ENCODE data around the gene UROS. TPM values are rescaled to one million over a fixed set of nuclear protein-coding genes. Genes with fewer than 3 reads are reported as not detected.

Gene UROS
- 30.6 TPM for total RNA-seq

DNA sequence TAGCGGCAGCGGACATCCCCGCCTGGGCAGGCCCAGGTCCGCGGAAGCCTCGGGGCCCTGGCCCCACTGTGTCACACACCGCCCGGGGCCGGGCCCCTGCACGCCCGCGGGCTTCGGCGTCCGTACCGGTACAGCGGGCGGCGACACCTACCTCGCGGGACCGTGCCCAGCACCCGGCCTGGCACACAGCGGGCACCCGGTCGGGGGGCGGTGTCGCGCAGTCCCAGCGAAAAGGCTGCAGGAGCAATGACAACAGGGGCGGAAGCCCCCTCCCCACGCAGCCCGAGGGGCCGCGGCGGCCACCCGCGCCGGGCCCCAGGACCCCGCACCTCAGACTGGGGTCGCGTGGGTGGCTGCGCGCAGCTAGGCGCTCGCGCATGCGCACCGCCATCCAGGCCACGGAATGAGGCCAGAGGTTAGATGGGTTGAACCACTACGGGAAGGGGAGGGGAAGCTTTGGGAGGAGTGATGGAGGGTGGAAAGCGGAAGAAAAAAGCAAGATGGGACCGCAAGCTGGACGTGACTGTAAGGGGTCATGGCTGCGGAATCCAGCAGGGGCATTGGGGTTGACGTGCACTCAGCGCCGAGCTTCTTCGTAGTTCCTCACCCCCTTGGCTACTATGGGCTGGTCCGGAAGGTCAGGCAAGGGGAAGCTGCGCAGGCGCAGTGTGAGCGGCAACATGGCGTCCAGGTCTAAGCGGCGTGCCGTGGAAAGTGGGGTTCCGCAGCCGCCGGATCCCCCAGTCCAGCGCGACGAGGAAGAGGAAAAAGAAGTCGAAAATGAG, at the start of gene UROS, which contains the start of gene BCCIP:
TSS of gene UROS (minus strand) at position 381 of the 785 bp plus-strand sequence. CDS start 6,759 bp downstream, outside the sequence.
TSS of gene BCCIP (plus strand) at position 669 of the 785 bp plus-strand sequence. CDS start at position 681, 12 bp downstream.
- ATAC-seq (peak; percentile 97), DNase-seq (ENCODE audit: low spot score) (peak; percentile 95)
- intact Hi-C loops (cut with DNase I): no loop called here

GRCh38 chr10:125871338-125871737, 48.3 kb upstream of the UROS start:
- DNase-seq (ENCODE audit: low spot score) (no peak), ATAC-seq (no peak)
- intact Hi-C loops (cut with DNase I): no loop called here

DNA sequence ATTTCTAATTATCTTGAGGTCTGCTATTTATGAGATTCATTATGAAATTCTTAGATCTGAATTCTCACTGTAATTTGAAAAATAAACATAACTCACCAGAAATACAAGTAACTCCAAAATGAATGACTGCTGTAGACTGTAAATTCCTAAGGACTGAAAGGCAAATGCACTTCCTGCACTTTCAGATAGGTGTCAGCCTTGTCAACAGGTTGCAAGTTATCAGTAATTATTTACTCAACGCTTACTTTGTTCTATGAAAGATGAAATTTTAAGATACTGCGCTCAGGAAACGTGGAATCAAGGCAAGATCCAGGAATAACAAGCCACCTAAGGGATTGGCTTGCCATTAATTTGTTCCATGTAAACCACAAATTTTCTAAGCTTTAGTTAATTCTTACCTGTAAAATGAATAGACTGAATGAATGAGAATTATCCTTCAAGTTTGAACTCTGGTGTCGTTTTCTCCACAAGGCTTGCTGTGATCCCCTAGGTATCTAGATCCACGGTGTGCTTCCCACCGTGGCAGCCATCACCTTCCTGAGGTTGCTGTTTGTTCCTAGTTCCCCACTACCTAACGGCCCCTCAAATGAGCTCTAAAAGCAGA, 45.4 kb upstream of the UROS start:
- ATAC-seq: no peak
- DNase-seq (ENCODE audit: low spot score): no peak
- intact Hi-C loops (cut with DNase I): no loop called here

- ATAC-seq (no peak), DNase-seq (ENCODE audit: low spot score) (no peak)
- intact Hi-C loops (cut with DNase I): no loop called here
These were observed 43.5 kb upstream of the UROS start for GRCh38 chr10:125866421-125867029.

DNA sequence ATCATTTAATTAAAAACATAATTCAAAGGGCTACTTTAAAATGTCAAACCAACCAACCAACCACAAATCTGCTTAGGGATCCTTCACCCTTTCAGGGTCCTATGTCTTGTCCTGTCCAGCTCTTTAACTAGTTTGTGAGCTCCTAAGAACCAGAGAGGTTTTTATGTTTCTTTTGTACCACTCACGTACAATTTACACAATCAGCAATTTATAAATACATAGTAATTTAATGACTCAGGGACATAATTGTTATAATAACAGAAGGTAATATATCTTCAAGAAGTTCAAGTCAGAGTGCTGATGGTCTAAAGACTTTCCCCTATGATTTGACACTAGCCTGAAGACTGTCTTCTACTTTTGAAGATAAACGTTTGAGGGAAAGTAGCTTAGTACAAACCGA, 42.1 kb upstream of the UROS start:
- ATAC-seq: no peak
- no peak for DNase-seq (ENCODE audit: low spot score)
- intact Hi-C loops (cut with DNase I): no loop called here

GRCh38 chr10:125859128-125859817, 36.2 kb upstream of the UROS start:
- intact Hi-C loops (cut with DNase I): no loop called here
- ATAC-seq: no peak

DNA sequence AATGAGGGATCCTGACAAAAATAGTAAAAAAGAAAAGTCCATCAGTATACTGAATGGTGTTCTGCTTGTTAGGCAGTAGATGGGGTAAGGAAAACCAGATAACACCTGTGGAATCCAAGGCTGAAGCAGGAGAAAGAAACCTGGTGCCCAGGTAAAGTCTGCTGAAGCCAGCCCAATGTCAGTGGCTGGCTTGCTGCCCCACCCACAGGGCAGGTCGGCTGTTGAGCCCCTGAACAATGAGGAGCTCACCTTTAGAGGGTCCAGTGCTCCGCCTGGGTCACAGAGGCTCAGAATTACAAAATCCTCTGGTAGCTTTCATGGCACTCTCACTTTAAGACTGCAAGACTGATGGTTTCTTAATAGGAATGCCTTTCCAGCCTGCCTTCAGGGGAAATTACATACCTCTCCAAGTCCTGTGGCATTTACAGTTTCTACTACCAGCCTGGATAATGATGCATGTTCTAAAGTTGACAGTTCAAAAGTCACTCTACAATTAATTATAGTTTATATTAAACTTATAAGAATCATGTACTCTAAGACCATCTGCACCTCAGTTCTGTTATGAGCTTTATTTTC, 34.2 kb upstream of the UROS start:
- DNase-seq (ENCODE audit: low spot score) (no peak), ATAC-seq (no peak)
- intact Hi-C loops (cut with DNase I): no loop called here

More at GRCh38 chr10:125859128-125859817, 36.2 kb upstream of the UROS start:
- no peak for DNase-seq (ENCODE audit: low spot score)

DNA sequence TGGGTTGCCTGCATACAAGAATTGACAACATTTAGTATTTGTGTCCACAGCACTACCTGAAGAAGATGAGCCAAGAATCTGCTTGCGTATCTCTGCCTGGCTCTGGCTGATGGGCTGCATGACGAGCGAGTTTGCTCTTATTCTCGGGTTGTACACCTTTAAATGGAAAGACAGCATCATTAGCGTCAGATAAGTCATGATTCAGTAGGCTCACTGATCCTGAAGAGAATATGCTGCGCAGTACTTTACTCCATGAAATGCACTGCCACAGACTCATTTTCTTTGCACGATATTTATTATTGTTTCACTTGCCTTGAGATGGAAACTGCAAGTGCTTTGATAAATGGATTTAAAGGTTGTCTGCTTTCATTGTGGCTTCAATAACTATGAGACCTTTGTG, 29.4 kb upstream of the UROS start:
- intact Hi-C loops (cut with DNase I): no loop called here
- DNase-seq (ENCODE audit: low spot score) (no peak), ATAC-seq (no peak)

GRCh38 chr10:125850766-125851731, 28.0 kb upstream of the UROS start:
- no peak for ATAC-seq
- intact Hi-C loops (cut with DNase I): no loop called here

GRCh38 chr10:125849448-125849847, 26.4 kb upstream of the UROS start:
- DNase-seq (ENCODE audit: low spot score) (no peak), ATAC-seq (no peak)
- intact Hi-C loops (cut with DNase I): no loop called here

More at GRCh38 chr10:125850766-125851731, 28.0 kb upstream of the UROS start:
- no peak for DNase-seq (ENCODE audit: low spot score)

GRCh38 chr10:125848857-125849256, 25.8 kb upstream of the UROS start:
- DNase-seq (ENCODE audit: low spot score): no peak
- intact Hi-C loops (cut with DNase I): no loop called here
- ATAC-seq: no peak

GRCh38 chr10:125848371-125848770, 25.3 kb upstream of the UROS start:
- no peak for DNase-seq (ENCODE audit: low spot score)
- intact Hi-C loops (cut with DNase I): no loop called here

GRCh38 chr10:125846894-125847293, 23.8 kb upstream of the UROS start:
- ATAC-seq (no peak), DNase-seq (ENCODE audit: low spot score) (no peak)
- intact Hi-C loops (cut with DNase I): no loop called here

More at GRCh38 chr10:125848371-125848770, 25.3 kb upstream of the UROS start:
- no peak for ATAC-seq

DNA sequence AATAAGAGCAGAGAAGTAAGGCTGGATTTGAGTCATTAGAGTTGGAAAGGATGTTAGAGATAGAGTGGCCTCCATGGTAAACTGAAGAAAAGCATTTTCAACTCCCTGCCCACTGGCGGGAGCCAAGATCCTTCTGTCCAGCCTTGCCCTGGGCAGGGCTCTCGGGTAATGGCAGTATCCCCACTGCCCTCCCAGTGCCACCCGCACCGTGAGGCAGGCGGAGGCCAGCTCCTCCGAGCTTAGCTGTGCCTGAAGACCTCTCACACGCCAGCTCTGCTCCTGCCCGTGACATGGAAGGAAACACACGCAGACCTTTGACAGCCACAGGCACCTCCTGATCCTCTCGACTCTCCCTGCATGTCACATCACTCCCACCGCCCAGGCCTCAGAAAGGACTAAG, 22.6 kb upstream of the UROS start:
- intact Hi-C loops (cut with DNase I): no loop called here
- DNase-seq (ENCODE audit: low spot score) (no peak), ATAC-seq (no peak)

GRCh38 chr10:125844751-125845221, 21.7 kb upstream of the UROS start:
- DNase-seq (ENCODE audit: low spot score) (no peak), ATAC-seq (peak; percentile 76)
- intact Hi-C loops (cut with DNase I): no loop called here

- intact Hi-C loops (cut with DNase I): no loop called here
- no peak for ATAC-seq
- no peak for DNase-seq (ENCODE audit: low spot score)
These were observed 20.7 kb upstream of the UROS start for GRCh38 chr10:125843603-125844329.

GRCh38 chr10:125840955-125841354, 17.9 kb upstream of the UROS start:
- DNase-seq (ENCODE audit: low spot score) (no peak), ATAC-seq (no peak)
- intact Hi-C loops (cut with DNase I): no loop called here

All from sciatic nerve (tissue), 2 donors.